ENCODE measurements around the gene ALG12.

ALG12 gene

GRCh38 chr22:49957826-49958365 lies 39.7 kb upstream of the ALG12 start:
- no peak for DNase-seq (ENCODE audit: low read depth)

- DNase-seq (ENCODE audit: low read depth), result no peak
Observed at GRCh38 chr22:49956914-49957825, 38.9 kb upstream of the ALG12 start.

- no peak for DNase-seq (ENCODE audit: low read depth)
Observed at GRCh38 chr22:49956418-49956770, 38.2 kb upstream of the ALG12 start.

GRCh38 chr22:49955581-49956417 lies 37.6 kb upstream of the ALG12 start:
- DNase-seq (ENCODE audit: low read depth), result no peak

DNA sequence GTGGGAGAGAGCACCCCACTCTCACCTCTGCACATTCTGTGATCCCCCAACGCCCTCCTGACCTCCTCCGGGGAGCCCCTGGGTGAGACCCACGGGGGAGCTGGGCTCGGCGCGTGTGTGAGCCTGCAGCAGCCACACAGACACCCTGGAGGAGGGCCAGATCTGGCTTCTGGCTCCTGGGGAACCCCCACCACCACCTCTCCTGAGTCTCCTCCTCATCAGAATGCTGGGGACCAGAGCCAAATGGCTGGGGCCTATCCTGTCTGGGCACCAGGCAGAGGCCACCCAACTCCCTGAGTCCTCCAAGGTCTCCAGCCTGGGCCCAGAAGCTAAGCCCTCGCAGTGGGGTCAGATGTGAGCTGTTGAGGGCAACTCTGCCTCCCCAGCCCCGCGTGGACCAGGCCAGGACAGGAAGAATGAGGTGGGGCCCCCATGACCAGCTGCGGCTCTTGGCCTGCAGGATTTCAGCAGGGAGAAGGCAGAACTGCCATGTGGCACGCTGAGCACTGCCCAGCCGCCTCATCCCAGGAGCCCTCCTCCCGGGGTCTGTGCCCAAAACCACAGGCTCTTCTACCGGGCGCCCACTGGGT lies 36.8 kb upstream of the ALG12 start:
- no peak for DNase-seq (ENCODE audit: low read depth)

- no peak for DNase-seq (ENCODE audit: low read depth)
Observed at GRCh38 chr22:49954354-49954753, 36.1 kb upstream of the ALG12 start.

DNA sequence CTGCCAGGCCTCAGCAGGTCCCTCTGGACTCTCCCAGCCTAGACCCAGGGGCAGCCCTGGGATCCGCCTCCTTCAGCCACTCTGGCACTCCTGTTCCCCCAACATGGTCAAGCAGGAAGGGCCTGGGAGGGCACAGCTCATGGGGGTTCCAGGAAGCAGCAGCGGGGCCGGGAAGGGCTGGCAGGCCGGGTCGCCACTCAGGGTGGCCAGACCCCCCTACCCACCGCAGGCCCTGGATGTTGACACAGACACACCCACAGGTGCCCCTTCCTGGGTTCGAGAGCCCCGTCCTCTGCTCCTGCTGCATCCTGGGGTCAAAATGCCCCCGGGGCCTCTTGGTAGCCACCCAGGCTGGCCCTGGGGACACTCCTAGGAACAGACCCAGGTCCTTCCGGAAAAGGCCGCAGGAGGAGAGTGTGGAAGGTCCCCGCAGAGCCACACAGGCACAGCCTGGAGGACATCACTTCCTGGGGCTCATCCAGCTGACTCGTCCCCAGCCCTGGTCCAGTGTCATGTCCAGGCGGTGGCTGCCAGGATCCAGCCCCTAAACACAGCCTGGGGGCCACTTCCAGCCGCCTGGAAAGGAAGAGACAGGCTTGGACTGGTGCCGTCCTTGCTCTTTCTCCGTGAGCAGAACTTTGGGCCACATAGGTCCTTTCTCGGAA lies 35.6 kb upstream of the ALG12 start:
- no peak for DNase-seq (ENCODE audit: low read depth)

GRCh38 chr22:49953027-49953679 lies 34.9 kb upstream of the ALG12 start:
- no peak for DNase-seq (ENCODE audit: low read depth)

DNA sequence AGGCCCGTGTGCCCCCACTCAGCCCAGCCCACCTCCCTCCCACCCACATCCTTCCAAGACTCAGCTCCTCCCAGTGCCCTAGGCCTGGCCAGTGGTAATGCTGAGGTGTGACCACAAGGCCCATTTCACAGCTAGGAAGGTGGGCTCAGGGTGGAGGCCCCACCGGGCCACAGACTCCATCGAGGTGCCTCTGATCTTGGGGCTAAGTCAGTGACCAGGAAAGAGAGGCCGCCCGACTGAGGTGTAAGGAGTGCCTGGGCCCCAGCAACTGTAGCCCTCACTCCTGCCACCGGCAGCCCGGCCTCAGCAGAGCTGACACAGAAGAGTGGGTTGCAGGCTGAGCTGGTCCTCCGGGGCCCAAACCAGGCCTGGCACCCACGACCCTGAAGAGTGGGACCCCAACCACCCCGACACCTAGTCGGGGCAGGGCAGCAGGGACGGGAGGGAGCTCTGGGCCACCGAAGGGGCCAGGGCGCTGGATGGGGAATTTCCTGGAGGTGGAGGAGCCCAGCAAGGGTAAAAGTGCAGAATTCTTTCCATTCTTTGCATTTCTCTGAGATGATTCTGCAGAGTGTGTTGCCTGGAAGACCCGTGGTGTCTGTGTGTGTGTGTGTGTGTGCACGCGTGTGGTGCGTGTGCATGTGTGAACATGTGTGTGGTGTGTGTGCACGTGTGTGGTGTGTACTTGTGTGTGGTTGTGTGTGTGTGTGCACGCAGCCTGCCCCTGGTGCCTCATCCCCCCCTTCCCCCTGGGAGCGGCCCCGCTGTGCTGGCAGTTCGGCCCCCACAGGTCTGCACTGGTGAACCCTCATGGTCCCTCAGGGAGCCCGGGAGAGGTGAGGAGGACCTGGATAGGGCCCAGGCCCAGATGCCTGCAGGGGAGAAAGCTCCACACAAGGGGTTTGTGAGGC lies 34.0 kb upstream of the ALG12 start:
- no peak for DNase-seq (ENCODE audit: low read depth)

GRCh38 chr22:49951678-49951985 lies 33.4 kb upstream of the ALG12 start:
- DNase-seq (ENCODE audit: low read depth), result no peak

DNA sequence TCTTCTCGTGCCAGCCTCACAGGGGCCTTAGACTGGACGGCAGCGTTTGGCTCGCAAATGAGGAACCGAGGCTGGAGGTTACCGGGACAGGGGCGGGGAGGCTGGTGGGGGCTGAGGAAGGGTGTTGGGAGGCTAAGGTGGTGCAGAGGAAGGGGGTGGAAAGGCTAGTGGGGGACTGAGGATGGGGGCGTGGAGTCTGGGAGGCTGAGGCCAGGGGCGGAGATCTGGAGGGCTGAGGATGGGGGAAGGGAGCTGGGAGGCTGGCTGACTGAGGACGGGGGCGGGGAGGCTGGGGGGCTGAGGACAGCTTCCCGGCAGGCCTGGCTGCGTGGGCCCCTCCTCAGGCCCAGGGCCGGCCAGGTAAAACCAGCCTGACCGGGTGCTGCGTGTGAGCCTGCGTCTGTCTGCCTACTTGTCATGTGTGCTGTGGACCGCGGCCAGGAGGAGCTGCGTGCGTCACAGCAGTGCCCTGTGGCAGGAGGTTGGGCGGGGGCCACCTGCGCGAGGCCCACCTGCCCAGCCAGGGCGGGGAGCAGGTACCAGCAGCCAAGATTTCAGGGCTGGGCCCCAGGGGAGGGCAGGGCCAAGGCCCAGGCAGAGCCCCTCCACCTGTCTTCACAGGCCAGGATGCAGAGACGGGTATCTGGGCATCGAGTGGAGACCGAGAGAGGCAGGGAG lies 32.9 kb upstream of the ALG12 start:
- DNase-seq (ENCODE audit: low read depth), result no peak

DNA sequence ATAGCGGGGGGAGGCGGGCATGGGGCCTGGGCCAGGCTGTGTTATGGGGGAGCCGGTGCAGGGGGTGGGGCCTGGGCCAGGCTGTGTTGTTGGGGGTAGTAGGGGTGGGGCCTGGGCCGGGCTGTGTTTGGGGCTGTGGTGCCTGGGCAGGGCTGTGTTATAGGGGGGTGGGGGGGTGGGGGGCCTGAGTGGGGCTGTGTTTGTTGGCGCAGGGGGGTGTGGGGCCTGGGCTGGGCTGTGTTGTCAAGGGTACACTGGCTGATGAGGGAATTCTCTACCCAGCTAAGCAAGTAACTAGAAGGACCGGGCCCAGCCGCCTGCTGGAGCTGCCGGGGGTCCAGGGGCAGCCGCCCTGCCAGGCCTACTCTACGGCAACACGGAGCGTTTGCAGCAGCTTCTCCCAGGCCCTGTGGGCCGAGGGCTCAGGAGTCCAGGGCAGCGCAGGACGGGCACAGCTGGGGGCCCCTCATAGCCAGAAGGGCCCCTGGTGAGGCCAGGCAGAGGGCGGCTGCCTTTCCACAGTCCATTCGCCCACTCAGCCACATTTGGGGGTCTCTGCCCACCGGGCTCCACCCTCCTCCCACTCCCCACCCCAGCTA lies 32.3 kb upstream of the ALG12 start:
- DNase-seq (ENCODE audit: low read depth), result no peak

- no peak for DNase-seq (ENCODE audit: low read depth)
Observed at GRCh38 chr22:49949914-49950292, 31.7 kb upstream of the ALG12 start.

GRCh38 chr22:49948958-49949913 lies 31.0 kb upstream of the ALG12 start:
- no peak for DNase-seq (ENCODE audit: low read depth)

- DNase-seq (ENCODE audit: low read depth), result no peak
Observed at GRCh38 chr22:49948116-49948957, 30.1 kb upstream of the ALG12 start.

DNA sequence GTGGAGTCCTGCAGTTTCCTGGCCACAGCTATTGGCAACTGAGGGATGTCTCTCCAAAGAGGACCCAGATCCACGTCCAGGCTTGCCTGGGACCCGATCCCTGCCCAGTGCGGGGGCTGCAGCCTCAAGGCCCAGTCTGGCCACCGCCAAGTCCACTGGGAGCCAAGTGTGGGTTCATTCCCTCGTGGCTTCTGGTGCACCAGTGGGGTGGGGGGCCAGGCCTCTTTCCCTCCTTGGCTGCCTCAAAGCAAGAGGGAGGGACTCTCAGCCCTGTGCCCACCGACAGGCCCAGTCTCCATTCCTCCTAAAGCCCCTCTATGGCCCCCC lies 29.0 kb upstream of the ALG12 start:
- DNase-seq (ENCODE audit: low read depth), result no peak

- no peak for DNase-seq (ENCODE audit: low read depth)
Observed at GRCh38 chr22:49946612-49947295, 28.5 kb upstream of the ALG12 start.
